H1 (cell line): ENCODE data around the gene CFAP161. TPM values are rescaled to one million over a fixed set of nuclear protein-coding genes. Genes with fewer than 3 reads are reported as not detected.

Experiments used
- POLR2AphosphoS5 ChIP-seq: IDR thresholded peaks from 2 replicates; pipeline ENCODE4 v1.6.1; 2011; ENCODE audit warnings: low read depth, low read length
- POU5F1 ChIP-seq: IDR thresholded peaks from 2 replicates; pipeline ENCODE4 v1.6.1; 2011; ENCODE audit warnings: low read depth, mild to moderate bottlenecking, low read length, moderate library complexity
- polyA plus RNA-seq, 7 experiments: library from polyadenylated mRNA; depleted of rRNA in 3 of 7; stranded (reverse) in 5 of 7; unstranded in 2 of 7; fragments of >200 nt in 5 of 7; fragments of 200-250 nt in 2 of 7; gene quantifications; 1 replicate in 5 of 7; 2 replicates in 1 of 7; 4 replicates in 1 of 7; pipeline versions ENCODE4 v1.2.1 to v1.2.3, GENCODE V29; 2011 to 2013; ENCODE audit warnings: missing spikeins in 2 of 7, mixed read lengths in 2 of 7
- total RNA-seq: library from RNA; stranded (reverse); fragmentation: NEBNext Ultra II Directional; extraction: Animal tissue kit (Norgen Biotek cat#: 25700); gene quantifications from 2 replicates; pipeline ENCODE4 v1.2.1, GENCODE V29; 2021
- TF ChIP-seq, protein P1 (sequence below): fragments of 300-600 bp; sonication (generic); IDR thresholded peaks from 2 replicates; pipeline ENCODE4 v1.7.1; 2012; ENCODE audit warnings: low read length, moderate library complexity, mild to moderate bottlenecking, inconsistent platforms; ENCODE audit not compliant: insufficient replicate concordance

The CFAP161 gene
- total and polyA plus RNA-seq, 2 of the 8 experiments (the other 6 are each of a cell fraction or from before 2014, with no cell fraction given) = 0.05 TPM; not detected in 1

DNA sequence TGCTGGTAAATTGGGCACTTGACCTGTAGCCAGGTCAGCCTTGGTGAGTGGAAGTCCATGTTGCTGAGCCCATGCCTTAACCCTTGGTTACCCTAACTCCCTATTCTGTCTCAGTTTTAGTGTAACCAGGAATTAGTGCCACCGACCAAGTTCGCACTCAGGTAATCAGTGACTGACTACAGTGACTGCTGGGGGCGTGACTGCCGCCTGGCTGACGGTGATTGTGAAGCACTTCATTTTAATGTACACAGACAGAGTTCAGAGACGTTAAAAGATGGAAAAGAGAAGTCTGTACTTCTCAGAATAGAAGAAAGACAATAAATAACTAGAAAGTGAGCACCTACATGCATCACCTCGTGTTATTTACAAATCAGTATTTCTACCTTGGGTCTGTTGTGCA is 17.3 kb downstream of the CFAP161 start (continued):
- TF ChIP-seq, protein P1, sequence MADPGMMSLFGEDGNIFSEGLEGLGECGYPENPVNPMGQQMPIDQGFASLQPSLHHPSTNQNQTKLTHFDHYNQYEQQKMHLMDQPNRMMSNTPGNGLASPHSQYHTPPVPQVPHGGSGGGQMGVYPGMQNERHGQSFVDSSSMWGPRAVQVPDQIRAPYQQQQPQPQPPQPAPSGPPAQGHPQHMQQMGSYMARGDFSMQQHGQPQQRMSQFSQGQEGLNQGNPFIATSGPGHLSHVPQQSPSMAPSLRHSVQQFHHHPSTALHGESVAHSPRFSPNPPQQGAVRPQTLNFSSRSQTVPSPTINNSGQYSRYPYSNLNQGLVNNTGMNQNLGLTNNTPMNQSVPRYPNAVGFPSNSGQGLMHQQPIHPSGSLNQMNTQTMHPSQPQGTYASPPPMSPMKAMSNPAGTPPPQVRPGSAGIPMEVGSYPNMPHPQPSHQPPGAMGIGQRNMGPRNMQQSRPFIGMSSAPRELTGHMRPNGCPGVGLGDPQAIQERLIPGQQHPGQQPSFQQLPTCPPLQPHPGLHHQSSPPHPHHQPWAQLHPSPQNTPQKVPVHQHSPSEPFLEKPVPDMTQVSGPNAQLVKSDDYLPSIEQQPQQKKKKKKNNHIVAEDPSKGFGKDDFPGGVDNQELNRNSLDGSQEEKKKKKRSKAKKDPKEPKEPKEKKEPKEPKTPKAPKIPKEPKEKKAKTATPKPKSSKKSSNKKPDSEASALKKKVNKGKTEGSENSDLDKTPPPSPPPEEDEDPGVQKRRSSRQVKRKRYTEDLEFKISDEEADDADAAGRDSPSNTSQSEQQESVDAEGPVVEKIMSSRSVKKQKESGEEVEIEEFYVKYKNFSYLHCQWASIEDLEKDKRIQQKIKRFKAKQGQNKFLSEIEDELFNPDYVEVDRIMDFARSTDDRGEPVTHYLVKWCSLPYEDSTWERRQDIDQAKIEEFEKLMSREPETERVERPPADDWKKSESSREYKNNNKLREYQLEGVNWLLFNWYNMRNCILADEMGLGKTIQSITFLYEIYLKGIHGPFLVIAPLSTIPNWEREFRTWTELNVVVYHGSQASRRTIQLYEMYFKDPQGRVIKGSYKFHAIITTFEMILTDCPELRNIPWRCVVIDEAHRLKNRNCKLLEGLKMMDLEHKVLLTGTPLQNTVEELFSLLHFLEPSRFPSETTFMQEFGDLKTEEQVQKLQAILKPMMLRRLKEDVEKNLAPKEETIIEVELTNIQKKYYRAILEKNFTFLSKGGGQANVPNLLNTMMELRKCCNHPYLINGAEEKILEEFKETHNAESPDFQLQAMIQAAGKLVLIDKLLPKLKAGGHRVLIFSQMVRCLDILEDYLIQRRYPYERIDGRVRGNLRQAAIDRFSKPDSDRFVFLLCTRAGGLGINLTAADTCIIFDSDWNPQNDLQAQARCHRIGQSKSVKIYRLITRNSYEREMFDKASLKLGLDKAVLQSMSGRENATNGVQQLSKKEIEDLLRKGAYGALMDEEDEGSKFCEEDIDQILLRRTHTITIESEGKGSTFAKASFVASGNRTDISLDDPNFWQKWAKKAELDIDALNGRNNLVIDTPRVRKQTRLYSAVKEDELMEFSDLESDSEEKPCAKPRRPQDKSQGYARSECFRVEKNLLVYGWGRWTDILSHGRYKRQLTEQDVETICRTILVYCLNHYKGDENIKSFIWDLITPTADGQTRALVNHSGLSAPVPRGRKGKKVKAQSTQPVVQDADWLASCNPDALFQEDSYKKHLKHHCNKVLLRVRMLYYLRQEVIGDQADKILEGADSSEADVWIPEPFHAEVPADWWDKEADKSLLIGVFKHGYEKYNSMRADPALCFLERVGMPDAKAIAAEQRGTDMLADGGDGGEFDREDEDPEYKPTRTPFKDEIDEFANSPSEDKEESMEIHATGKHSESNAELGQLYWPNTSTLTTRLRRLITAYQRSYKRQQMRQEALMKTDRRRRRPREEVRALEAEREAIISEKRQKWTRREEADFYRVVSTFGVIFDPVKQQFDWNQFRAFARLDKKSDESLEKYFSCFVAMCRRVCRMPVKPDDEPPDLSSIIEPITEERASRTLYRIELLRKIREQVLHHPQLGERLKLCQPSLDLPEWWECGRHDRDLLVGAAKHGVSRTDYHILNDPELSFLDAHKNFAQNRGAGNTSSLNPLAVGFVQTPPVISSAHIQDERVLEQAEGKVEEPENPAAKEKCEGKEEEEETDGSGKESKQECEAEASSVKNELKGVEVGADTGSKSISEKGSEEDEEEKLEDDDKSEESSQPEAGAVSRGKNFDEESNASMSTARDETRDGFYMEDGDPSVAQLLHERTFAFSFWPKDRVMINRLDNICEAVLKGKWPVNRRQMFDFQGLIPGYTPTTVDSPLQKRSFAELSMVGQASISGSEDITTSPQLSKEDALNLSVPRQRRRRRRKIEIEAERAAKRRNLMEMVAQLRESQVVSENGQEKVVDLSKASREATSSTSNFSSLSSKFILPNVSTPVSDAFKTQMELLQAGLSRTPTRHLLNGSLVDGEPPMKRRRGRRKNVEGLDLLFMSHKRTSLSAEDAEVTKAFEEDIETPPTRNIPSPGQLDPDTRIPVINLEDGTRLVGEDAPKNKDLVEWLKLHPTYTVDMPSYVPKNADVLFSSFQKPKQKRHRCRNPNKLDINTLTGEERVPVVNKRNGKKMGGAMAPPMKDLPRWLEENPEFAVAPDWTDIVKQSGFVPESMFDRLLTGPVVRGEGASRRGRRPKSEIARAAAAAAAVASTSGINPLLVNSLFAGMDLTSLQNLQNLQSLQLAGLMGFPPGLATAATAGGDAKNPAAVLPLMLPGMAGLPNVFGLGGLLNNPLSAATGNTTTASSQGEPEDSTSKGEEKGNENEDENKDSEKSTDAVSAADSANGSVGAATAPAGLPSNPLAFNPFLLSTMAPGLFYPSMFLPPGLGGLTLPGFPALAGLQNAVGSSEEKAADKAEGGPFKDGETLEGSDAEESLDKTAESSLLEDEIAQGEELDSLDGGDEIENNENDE = no peak
- no peak for TF ChIP-seq POLR2AphosphoS5
- TF ChIP-seq POU5F1 = no peak
